Esophagus squamous epithelium (tissue), 5 donors: Measurements from ENCODE around the gene IFT122. TPM values are rescaled to one million over a fixed set of nuclear protein-coding genes. Genes with fewer than 3 reads are reported as not detected.

ENCODE experiments used
- DNase-seq: peaks from one replicate; lab custom pipeline; 2025; lab: John Stamatoyannopoulos, UW
- H3K27ac ChIP-seq, 4 donors: fragments of 200-600 bp; sonication (generic); one replicate each; pipeline ENCODE4 v1.5.1; 2016 to 2019; ENCODE audit warnings: mild to moderate bottlenecking in 1 of 4
- H3K27me3 ChIP-seq, 4 donors: fragments of 200-600 bp; sonication (generic); 1 replicate in 3 of 4; 2 replicates in 1 of 4; pipeline versions ENCODE4 v1.5.1 to v1.6.0; 2017 to 2021; ENCODE audit warnings: antibody characterized with exemption in 1 of 4
- H3K36me3 ChIP-seq, 3 donors: fragments of 200-600 bp; sonication (generic); one replicate each; pipeline ENCODE4 v1.5.1; 2016 to 2019
- H3K4me1 ChIP-seq, 3 donors: fragments of 200-600 bp; sonication (generic); one replicate each; pipeline ENCODE4 v1.5.1; 2017 to 2019
- H3K4me3 ChIP-seq, 4 donors: fragments of 200-600 bp; sonication (generic); 1 replicate in 3 of 4; 2 replicates in 1 of 4; pipeline ENCODE4 v1.5.1; 2016 to 2019; ENCODE audit warnings: mild to moderate bottlenecking in 2 of 4, moderate library complexity in 1 of 4
- H3K9me3 ChIP-seq, 3 donors: fragments of 200-600 bp; sonication (generic); one replicate each; pipeline ENCODE4 v1.5.1; 2016 to 2019
- CTCF ChIP-seq, 6 experiments: fragments of 450-650 bp in 4 of 6; fragments of 200-600 bp in 2 of 6; sonication (generic) in 2 of 6; IDR thresholded peaks; one replicate each; pipeline ENCODE4 v1.5.1; 2016 to 2019; ENCODE audit warnings: antibody characterized with exemption in 6 of 6, mild to moderate bottlenecking in 4 of 6, moderate library complexity in 4 of 6
- POLR2A ChIP-seq, 4 donors: fragments of 450-650 bp; IDR thresholded peaks; one replicate each; pipeline ENCODE4 v1.6.1; 2017; ENCODE audit warnings: antibody characterized with exemption in 4 of 4, mild to moderate bottlenecking in 4 of 4, moderate library complexity in 3 of 4
- WGBS, 2 donors: methylation state at CpG; one replicate each; pipeline ENCODE4 v1.1.5; 2018; 5-methylcytosine and 5-hydroxymethylcytosine counted together
- intact Hi-C: fragments of 100-400 bp; cut with DNase I; formaldehyde crosslinking; loops from one replicate; pipeline ENCODE4 v1.15.0; 2022
- small RNA-seq, 4 donors: library from RNA; depleted of rRNA; stranded (forward); fragments of <200 nt; gene quantifications; one replicate each; pipeline ENCODE3, GENCODE V24; 2016
- total RNA-seq, 4 donors: library from RNA; depleted of rRNA; stranded (reverse); fragments of >200 nt; gene quantifications; one replicate each; pipeline ENCODE4 v1.1.0, GENCODE V29; 2016
- donor health status: DM: yes; HTN: yes; CAD: no.

IFT122 gene
- total RNA-seq, 4 donors from 2014 or later: 6.0 to 26.5 (median 11.5) TPM

GRCh38 chr3:129567176-129567705, 127.2 kb downstream of the IFT122 start:
- H3K27ac ChIP-seq: peak overlapping the region in 1 of 4 donors; percentile 13
- H3K9me3 ChIP-seq: no peaks in the 10 kb centered on the region
- TF ChIP-seq POLR2A (IDR thresholded peaks at IDR 0.05) (no peak), CTCF (IDR thresholded peaks at IDR 0.05) (no peak)
- H3K4me3 ChIP-seq: no peak overlapping the region
- peaks cover 4 to 40% (median 15%) of the 10 kb centered on the region in 3 donors for H3K4me1 ChIP-seq
- intact Hi-C loops: no loop called here
- no peak for DNase-seq
- peaks cover 0 to 91% (median 13%) of the 10 kb centered on the region in 3 donors for H3K36me3 ChIP-seq
- WGBS, 2 donors: 74 to 76% methylated on average over 9 to 12 of the region's 18 CpGs
- H3K27me3 ChIP-seq: no peaks in the 10 kb centered on the region

GRCh38 chr3:129567939-129568338, 127.9 kb downstream of the IFT122 start:
- Histone ChIP-seq H3K4me1 (peaks cover 4 to 37% (median 15%) of the 10 kb centered on the region in 3 donors), H3K27ac (peak overlapping the region in 1 of 4 donors; percentile 13), H3K36me3 (peaks cover 0 to 91% (median 13%) of the 10 kb centered on the region in 3 donors), H3K9me3 (no peaks in the 10 kb centered on the region), H3K4me3 (no peak overlapping the region), H3K27me3 (no peaks in the 10 kb centered on the region)
- 51 to 56% methylated on average over 5 to 6 of the region's 6 CpGs for WGBS, 2 donors
- no peak for DNase-seq
- TF ChIP-seq CTCF (IDR thresholded peaks at IDR 0.05) (no peak), POLR2A (IDR thresholded peaks at IDR 0.05) (no peak)
- intact Hi-C loops: no loop called here

GRCh38 chr3:129569856-129570255, 129.8 kb downstream of the IFT122 start:
- no peaks in the 10 kb centered on the region for H3K27me3 ChIP-seq
- TF ChIP-seq CTCF (IDR thresholded peaks at IDR 0.05) (no peak), POLR2A (IDR thresholded peaks at IDR 0.05) (no peak)
- no peak for DNase-seq
- no peak overlapping the region for H3K27ac ChIP-seq
- intact Hi-C loops: no loop called here
- 78 to 85% methylated on average over 4 of the region's 7 CpGs for WGBS, 2 donors
- H3K36me3 ChIP-seq: peaks cover 0 to 91% (median 17%) of the 10 kb centered on the region in 3 donors
- H3K4me3 ChIP-seq: no peak overlapping the region
- H3K9me3 ChIP-seq: no peaks in the 10 kb centered on the region
- H3K4me1 ChIP-seq: peaks cover 0 to 24% (median 10%) of the 10 kb centered on the region in 3 donors

Small RNA genes within 50 kb of the gene (small RNA-seq; reads per million reads assigned to genes)
- 5.6 to 25.0 (median 15.6) reads per million in 4 donors for gene SNORA7B

Other genes starting within 250 kb of the IFT122 start
- 100 to 1,000 TPM in 2 of 4 donors, 10 to 100 TPM in 2; 68.3 to 121 (median 104) TPM for gene COPG1, start 190.6 kb upstream of the IFT122 start, total RNA-seq
- 10 to 100 TPM; 24.2 to 32.7 (median 29.7) TPM for gene HMCES, start 161.4 kb upstream of the IFT122 start, total RNA-seq
- under 1 TPM in 1 of 4 donors, not detected in 3; under 0.01 TPM for gene EFCAB12, start 11.6 kb upstream of the IFT122 start, total RNA-seq
- 10 to 100 TPM; 10.9 to 21.5 (median 17.6) TPM for gene MBD4, start 276 bp upstream of the IFT122 start, total RNA-seq
- not detected for gene RHO, start 88.4 kb downstream of the IFT122 start, total RNA-seq
- not detected for gene H1-8, start 103.0 kb downstream of the IFT122 start, total RNA-seq
- gene PLXND1, start 166.5 kb downstream of the IFT122 start, total RNA-seq: 10 to 100 TPM in 3 of 4 donors, 1 to 10 TPM in 1; 4.5 to 66.0 (median 24.4) TPM